NT2/D1 (cell line): ENCODE results near the gene SINHCAF.

Source experiments
- SUZ12 ChIP-seq: IDR thresholded peaks from 2 replicates; pipeline ENCODE4 v1.6.1; 2011; ENCODE audit not compliant: insufficient read length, insufficient read depth; ENCODE audit errors: extremely low read depth
- YY1 ChIP-seq: IDR thresholded peaks from 2 replicates; pipeline ENCODE4 v1.6.1; 2011; ENCODE audit not compliant: insufficient read length, insufficient read depth
- ZNF274 ChIP-seq: IDR thresholded peaks from 2 replicates; pipeline ENCODE4 v1.6.1; 2011; ENCODE audit warnings: mild to moderate bottlenecking, low read depth, low read length

- TF ChIP-seq YY1 (no peak), ZNF274 (no peak), SUZ12 (no peak)
These were observed 36.5 kb downstream of the SINHCAF start for GRCh38 chr12:31289441-31289840.
